HG03025 (cell line): ENCODE data around the gene RNASE7.

Experiments used
- ATAC-seq: cut with Tn5 transposase; IDR thresholded peaks from one replicate; pipeline ENCODE4 v1.9.1; 2021; ENCODE audit warnings: mild to moderate bottlenecking, moderate library complexity; ENCODE audit not compliant: unreplicated experiment, low FRiP score

RNASE7 gene

GRCh38 chr14:21042918-21043317 lies 756 bp downstream of the RNASE7 start:
- ATAC-seq, result no peak

- no peak for ATAC-seq
Observed at GRCh38 chr14:21043387-21043973, 1.3 kb downstream of the RNASE7 start.

- no peak for ATAC-seq
Observed at GRCh38 chr14:21043974-21044618, 1.9 kb downstream of the RNASE7 start.

- no peak for ATAC-seq
Observed at GRCh38 chr14:21047378-21047781, 5.2 kb downstream of the RNASE7 start.

- ATAC-seq, result no peak
Observed at GRCh38 chr14:21048638-21049037, 6.5 kb downstream of the RNASE7 start.

GRCh38 chr14:21049271-21049673 lies 7.1 kb downstream of the RNASE7 start:
- no peak for ATAC-seq

GRCh38 chr14:21050597-21050996 lies 8.4 kb downstream of the RNASE7 start:
- no peak for ATAC-seq

- no peak for ATAC-seq
Observed at GRCh38 chr14:21053184-21054122, 11.3 kb downstream of the RNASE7 start.

- ATAC-seq, result no peak
Observed at GRCh38 chr14:21054123-21054767, 12.1 kb downstream of the RNASE7 start.

GRCh38 chr14:21054768-21055145 lies 12.6 kb downstream of the RNASE7 start:
- ATAC-seq, result no peak

GRCh38 chr14:21055432-21056117 lies 13.4 kb downstream of the RNASE7 start:
- ATAC-seq, result no peak

GRCh38 chr14:21056520-21057163 lies 14.5 kb downstream of the RNASE7 start:
- no peak for ATAC-seq

GRCh38 chr14:21057803-21058675 lies 15.9 kb downstream of the RNASE7 start, which contains the start of gene RNASE8:
RNASE8 (plus strand) TSS chr14:21057822; CDS start chr14:21057893, 71 bp downstream.
- no peak for ATAC-seq

- ATAC-seq, result no peak
Observed at GRCh38 chr14:21058903-21059302, 16.7 kb downstream of the RNASE7 start.

GRCh38 chr14:21059842-21060613 lies 17.9 kb downstream of the RNASE7 start:
- no peak for ATAC-seq

- no peak for ATAC-seq
Observed at GRCh38 chr14:21060614-21061346, 18.6 kb downstream of the RNASE7 start.

- ATAC-seq, result no peak
Observed at GRCh38 chr14:21061347-21061668, 19.1 kb downstream of the RNASE7 start.

GRCh38 chr14:21063479-21063878 lies 21.3 kb downstream of the RNASE7 start:
- no peak for ATAC-seq
